ENCODE results near the gene MOCS1. TPM values are rescaled to one million over a fixed set of nuclear protein-coding genes. Genes with fewer than 3 reads are reported as not detected.

Gene MOCS1
- total RNA-seq, 1 donor from 2014 or later, result 28.6 TPM

GRCh38 chr6:39924283-39924682 lies 10.0 kb downstream of the MOCS1 start:
- TF ChIP-seq CTCF (IDR thresholded peaks at IDR 0.05; ENCODE audit: borderline replicate concordance), result no peak
- DNase-seq, result no peak
- peaks cover 60% of the 10 kb centered on the region for H3K4me1 ChIP-seq
- no peaks in the 10 kb centered on the region for H3K27me3 ChIP-seq (ENCODE audit: low read depth)
- intact Hi-C loops (cut with micrococcal nuclease), result no loop called here
- no peak overlapping the region for H3K4me3 ChIP-seq
- peak overlapping the region; percentile 61 for H3K27ac ChIP-seq (replicated peaks)
- H3K9me3 ChIP-seq (replicated peaks), result no peaks in the 10 kb centered on the region
- H3K36me3 ChIP-seq, result peaks cover 69% of the 10 kb centered on the region

GRCh38 chr6:39923861-39924260 lies 10.4 kb downstream of the MOCS1 start:
- TF ChIP-seq CTCF (IDR thresholded peaks at IDR 0.05; ENCODE audit: borderline replicate concordance), result no peak
- intact Hi-C loops (cut with micrococcal nuclease), result no loop called here
- peak overlapping the region; percentile 61 for H3K27ac ChIP-seq (replicated peaks)

GRCh38 chr6:39923394-39923793 lies 10.9 kb downstream of the MOCS1 start:
- intact Hi-C loops (cut with micrococcal nuclease), result no loop called here
- Histone ChIP-seq H3K36me3 (peaks cover 77% of the 10 kb centered on the region), H3K27ac (replicated peaks) (peak overlapping the region; percentile 61), H3K4me3 (no peak overlapping the region), H3K4me1 (peaks cover 57% of the 10 kb centered on the region), H3K9me3 (replicated peaks) (no peaks in the 10 kb centered on the region), H3K27me3 (ENCODE audit: low read depth) (no peaks in the 10 kb centered on the region)
- DNase-seq, result peak; percentile 73
- TF ChIP-seq CTCF (IDR thresholded peaks at IDR 0.05; ENCODE audit: borderline replicate concordance), result no peak

More at GRCh38 chr6:39923861-39924260, 10.4 kb downstream of the MOCS1 start:
- H3K4me1 ChIP-seq, result peaks cover 58% of the 10 kb centered on the region
- H3K36me3 ChIP-seq, result peaks cover 72% of the 10 kb centered on the region
- H3K9me3 ChIP-seq (replicated peaks), result no peaks in the 10 kb centered on the region
- H3K4me3 ChIP-seq, result no peak overlapping the region
- H3K27me3 ChIP-seq (ENCODE audit: low read depth), result no peaks in the 10 kb centered on the region
- no peak for DNase-seq

GRCh38 chr6:39922821-39923220 lies 11.4 kb downstream of the MOCS1 start:
- TF ChIP-seq CTCF (IDR thresholded peaks at IDR 0.05; ENCODE audit: borderline replicate concordance), result no peak
- H3K4me3 ChIP-seq, result no peak overlapping the region
- H3K27me3 ChIP-seq (ENCODE audit: low read depth), result no peaks in the 10 kb centered on the region
- H3K4me1 ChIP-seq, result peaks cover 59% of the 10 kb centered on the region
- peak overlapping the region; percentile 61 for H3K27ac ChIP-seq (replicated peaks)
- DNase-seq, result no peak
- intact Hi-C loops (cut with micrococcal nuclease), result no loop called here
- H3K9me3 ChIP-seq (replicated peaks), result no peaks in the 10 kb centered on the region
- H3K36me3 ChIP-seq, result peaks cover 83% of the 10 kb centered on the region

GRCh38 chr6:39920157-39920556 lies 14.1 kb downstream of the MOCS1 start:
- intact Hi-C loops (cut with micrococcal nuclease), result no loop called here
- H3K27ac ChIP-seq (replicated peaks), result no peak overlapping the region
- H3K4me3 ChIP-seq, result no peak overlapping the region
- H3K36me3 ChIP-seq, result peaks cover 97% of the 10 kb centered on the region
- no peaks in the 10 kb centered on the region for H3K9me3 ChIP-seq (replicated peaks)
- DNase-seq, result no peak
- peaks cover 46% of the 10 kb centered on the region for H3K4me1 ChIP-seq
- no peaks in the 10 kb centered on the region for H3K27me3 ChIP-seq (ENCODE audit: low read depth)
- no peak for TF ChIP-seq CTCF (IDR thresholded peaks at IDR 0.05; ENCODE audit: borderline replicate concordance)

- Histone ChIP-seq H3K9me3 (replicated peaks) (no peaks in the 10 kb centered on the region), H3K27ac (replicated peaks) (no peak overlapping the region), H3K36me3 (peaks cover 97% of the 10 kb centered on the region), H3K4me1 (peaks cover 33% of the 10 kb centered on the region), H3K27me3 (ENCODE audit: low read depth) (no peaks in the 10 kb centered on the region), H3K4me3 (no peak overlapping the region)
- DNase-seq, result no peak
- intact Hi-C loops (cut with micrococcal nuclease), result no loop called here
- no peak for TF ChIP-seq CTCF (IDR thresholded peaks at IDR 0.05; ENCODE audit: borderline replicate concordance)
Observed at GRCh38 chr6:39918831-39919230, 15.4 kb downstream of the MOCS1 start.
